ENCODE measurements around the gene RPS13. TPM values are rescaled to one million over a fixed set of nuclear protein-coding genes. Genes with fewer than 3 reads are reported as not detected.
A peak's percentile ranks its signal among the peaks of the same experiment; 100 is the strongest.
"Not testable (repeated sequence)": the region's sequence is repeated elsewhere in the genome, so short reads cannot be mapped to it uniquely, and the experiment has no call there.

RPS13 gene
- total and polyA plus RNA-seq, 2 experiments from 2014 or later: 754 to 831 TPM

- WGBS, 2 experiments (ENCODE audit: low coverage in 1 of 2, low lambda C conversion rate in 2 of 2, missing lambda C conversion rate in 2 of 2): 12 to 22% methylated on average over 2 of the region's 2 CpGs
- H3K27ac ChIP-seq: no peak overlapping the region
- no peak for TF ChIP-seq EZH2 (IDR thresholded peaks at IDR 0.05; ENCODE audit: insufficient read depth, poor library complexity, severe bottlenecking)
- no peak for TF ChIP-seq EZH2phosphoT487 (IDR thresholded peaks at IDR 0.05; ENCODE audit: insufficient read depth, low read depth)
- H3K9me3 ChIP-seq (ENCODE audit: low read depth): no peaks in the 10 kb centered on the region
- H4K20me1 ChIP-seq (ENCODE audit: insufficient read depth): no peaks in the 10 kb centered on the region
- no peaks in the 10 kb centered on the region; the same call in 1 of the 2 replicates for H3K36me3 ChIP-seq (ENCODE audit: low read depth)
- no peaks in the 10 kb centered on the region for H3K79me2 ChIP-seq (ENCODE audit: insufficient read depth)
- H3K9me2 ChIP-seq (ENCODE audit: insufficient read depth): no peaks in the 10 kb centered on the region
- no peaks in the 10 kb centered on the region for H3K27me3 ChIP-seq (replicated peaks; ENCODE audit: insufficient read depth)
- H3F3A ChIP-seq (ENCODE audit: insufficient read depth): peaks cover 11% of the 10 kb centered on the region
- H2AFZ ChIP-seq: no peak overlapping the region
- no peak for DNase-seq
- H3K9ac ChIP-seq: no peak overlapping the region
- no peak overlapping the region for H3K4me3 ChIP-seq
- no peaks in the 10 kb centered on the region for H3K4me1 ChIP-seq (ENCODE audit: insufficient read depth)
- in situ Hi-C loops (cut with MboI): loop anchor here (10.0 kb wide), 2 partner anchors 122 to 282 kb away; no protein-coding TSS in a partner anchor
- H3K4me2 ChIP-seq (ENCODE audit: unreplicated experiment): no peak overlapping the region
These were observed 10.8 kb downstream of the RPS13 start for GRCh38 chr11:17066691-17067090.

GRCh38 chr11:17063171-17064002 lies 14.1 kb downstream of the RPS13 start:
- in situ Hi-C loops (cut with MboI): loop anchor here (10.0 kb wide), 2 partner anchors 119 to 279 kb away; no protein-coding TSS in a partner anchor
- H3K36me3 ChIP-seq (ENCODE audit: low read depth): no peaks in the 10 kb centered on the region
- 72 to 80% methylated on average over 4 of the region's 4 CpGs for WGBS, 2 experiments (ENCODE audit: low coverage in 1 of 2, low lambda C conversion rate in 2 of 2, missing lambda C conversion rate in 2 of 2)

GRCh38 chr11:17051146-17051545 lies 26.3 kb downstream of the RPS13 start:
- in situ Hi-C loops (cut with MboI); H3K27me3 ChIP-seq (replicated peaks; ENCODE audit: insufficient read depth); H3K36me3 ChIP-seq (ENCODE audit: low read depth); H3K79me2 ChIP-seq (ENCODE audit: insufficient read depth); H3K27ac ChIP-seq; H3K9me3 ChIP-seq (ENCODE audit: low read depth); H4K20me1 ChIP-seq (ENCODE audit: insufficient read depth); H3K4me3 ChIP-seq; H3K9ac ChIP-seq; H3F3A ChIP-seq (ENCODE audit: insufficient read depth); H3K9me2 ChIP-seq (ENCODE audit: insufficient read depth); H3K4me1 ChIP-seq (ENCODE audit: insufficient read depth); H2AFZ ChIP-seq; H3K4me2 ChIP-seq (ENCODE audit: unreplicated experiment); DNase-seq: not testable (repeated sequence)
- 95 to 96% methylated on average over 19 of the region's 27 CpGs for WGBS, 2 experiments (ENCODE audit: low coverage in 1 of 2, low lambda C conversion rate in 2 of 2, missing lambda C conversion rate in 2 of 2)

More at GRCh38 chr11:17063171-17064002, 14.1 kb downstream of the RPS13 start:
- no peaks in the 10 kb centered on the region for H3K27me3 ChIP-seq (replicated peaks; ENCODE audit: insufficient read depth)
- no peaks in the 10 kb centered on the region for H3F3A ChIP-seq (ENCODE audit: insufficient read depth)
- DNase-seq: peak; percentile 63
- no peaks in the 10 kb centered on the region for H3K4me1 ChIP-seq (ENCODE audit: insufficient read depth)
- H3K4me3 ChIP-seq: no peak overlapping the region
- TF ChIP-seq EZH2 (IDR thresholded peaks at IDR 0.05; ENCODE audit: insufficient read depth, poor library complexity, severe bottlenecking) (no peak), EZH2phosphoT487 (IDR thresholded peaks at IDR 0.05; ENCODE audit: insufficient read depth, low read depth) (no peak)
- H3K9ac ChIP-seq: no peak overlapping the region
- H2AFZ ChIP-seq: no peak overlapping the region
- H3K27ac ChIP-seq: no peak overlapping the region
- no peaks in the 10 kb centered on the region for H3K9me2 ChIP-seq (ENCODE audit: insufficient read depth)
- H4K20me1 ChIP-seq (ENCODE audit: insufficient read depth): no peaks in the 10 kb centered on the region
- no peaks in the 10 kb centered on the region for H3K9me3 ChIP-seq (ENCODE audit: low read depth)
- H3K4me2 ChIP-seq (ENCODE audit: unreplicated experiment): no peak overlapping the region
- H3K79me2 ChIP-seq (ENCODE audit: insufficient read depth): no peaks in the 10 kb centered on the region

GRCh38 chr11:17048491-17048890 lies 29.0 kb downstream of the RPS13 start:
- H3K9me3 ChIP-seq (ENCODE audit: low read depth); H3K4me3 ChIP-seq; H3K27ac ChIP-seq; H3F3A ChIP-seq (ENCODE audit: insufficient read depth); H3K79me2 ChIP-seq (ENCODE audit: insufficient read depth); H3K9me2 ChIP-seq (ENCODE audit: insufficient read depth); DNase-seq; H3K4me1 ChIP-seq (ENCODE audit: insufficient read depth); H4K20me1 ChIP-seq (ENCODE audit: insufficient read depth); H3K36me3 ChIP-seq (ENCODE audit: low read depth); in situ Hi-C loops (cut with MboI); H3K27me3 ChIP-seq (replicated peaks; ENCODE audit: insufficient read depth); H3K4me2 ChIP-seq (ENCODE audit: unreplicated experiment); H2AFZ ChIP-seq; H3K9ac ChIP-seq: not testable (repeated sequence)
- 79 to 81% methylated on average over 4 of the region's 4 CpGs for WGBS, 2 experiments (ENCODE audit: low coverage in 1 of 2, low lambda C conversion rate in 2 of 2, missing lambda C conversion rate in 2 of 2)
